Mesenchymal stem cell (in vitro differentiated cells and primary cell): Measurements from ENCODE around the gene PRKG2.

ENCODE experiments used
- DNase-seq: peaks from one replicate; pipeline ENCODE4 v3.0.0-alpha.2; 2013
- H2AFZ ChIP-seq: one replicate; pipeline ENCODE4 v1.6.1; 2013; ENCODE audit warnings: low read depth, mild to moderate bottlenecking, control low read depth, inconsistent platforms, low read length, moderate library complexity
- H2AK5ac ChIP-seq: 2 replicates; pipeline ENCODE4 v1.6.1; 2013; ENCODE audit warnings: low read length, moderate library complexity, mild to moderate bottlenecking, inconsistent platforms; ENCODE audit not compliant: severe bottlenecking
- H2BK120ac ChIP-seq: one replicate; pipeline ENCODE4 v1.6.1; 2013; ENCODE audit warnings: low read depth, mild to moderate bottlenecking, inconsistent platforms, low read length, moderate library complexity
- H2BK12ac ChIP-seq, 2 experiments: one replicate each; pipeline ENCODE4 v1.6.1; 2013; ENCODE audit warnings: inconsistent platforms in 2 of 2, low read length in 2 of 2, mild to moderate bottlenecking in 2 of 2, moderate library complexity in 2 of 2, control low read depth in 1 of 2
- H2BK15ac ChIP-seq: one replicate; pipeline ENCODE4 v1.6.1; 2013; ENCODE audit warnings: mild to moderate bottlenecking, low read depth, inconsistent platforms; ENCODE audit not compliant: poor library complexity, severe bottlenecking
- H2BK5ac ChIP-seq: 2 replicates; pipeline ENCODE4 v1.6.1; 2013; ENCODE audit warnings: low read depth, mild to moderate bottlenecking, low read length, control low read depth, inconsistent platforms; ENCODE audit not compliant: poor library complexity, severe bottlenecking
- H3K14ac ChIP-seq, 2 experiments: one replicate each; pipeline ENCODE4 v1.6.1; 2013; ENCODE audit warnings: inconsistent platforms in 2 of 2, low read length in 2 of 2, control low read depth in 1 of 2, mild to moderate bottlenecking in 1 of 2, moderate library complexity in 1 of 2
- H3K18ac ChIP-seq, 2 experiments: one replicate each; pipeline ENCODE4 v1.6.1; 2013; ENCODE audit warnings: inconsistent platforms in 2 of 2, low read length in 2 of 2, control low read depth in 1 of 2, low read depth in 1 of 2, mild to moderate bottlenecking in 1 of 2
- H3K23ac ChIP-seq, 2 experiments: one replicate each; pipeline ENCODE4 v1.6.1; 2013; ENCODE audit warnings: inconsistent platforms in 2 of 2, low read length in 2 of 2, mild to moderate bottlenecking in 2 of 2, moderate library complexity in 2 of 2, control low read depth in 1 of 2
- H3K27ac ChIP-seq: 2 replicates; pipeline ENCODE4 v1.5.1; 2013; ENCODE audit warnings: mild to moderate bottlenecking, moderate library complexity, low read length, control low read depth, inconsistent platforms; ENCODE audit not compliant: poor library complexity, severe bottlenecking
- H3K27me3 ChIP-seq, 2 experiments: 2 replicates each; pipeline versions ENCODE4 v1.6.1 to v1.7.0; 2013; ENCODE audit warnings: low read length in 2 of 2, mild to moderate bottlenecking in 2 of 2, moderate library complexity in 2 of 2, control low read depth in 1 of 2, inconsistent platforms in 1 of 2; ENCODE audit not compliant: control insufficient read depth in 1 of 2, insufficient read depth in 1 of 2
- H3K36me3 ChIP-seq, 2 experiments: 2 replicates each; pipeline versions ENCODE4 v1.6.1 to v1.7.0; 2013; ENCODE audit warnings: low read length in 2 of 2, control low read depth in 1 of 2, inconsistent platforms in 1 of 2, low read depth in 1 of 2, mild to moderate bottlenecking in 1 of 2; ENCODE audit not compliant: insufficient read depth in 2 of 2, control insufficient read depth in 1 of 2
- H3K4ac ChIP-seq, 2 experiments: one replicate each; pipeline ENCODE4 v1.6.1; 2013; ENCODE audit warnings: inconsistent platforms in 2 of 2, low read length in 2 of 2, mild to moderate bottlenecking in 2 of 2, moderate library complexity in 2 of 2, control low read depth in 1 of 2, low read depth in 1 of 2
- H3K4me1 ChIP-seq: 2 replicates; pipeline ENCODE4 v1.6.1; 2013; ENCODE audit warnings: low read depth, low read length, control low read depth; ENCODE audit not compliant: control insufficient read depth, insufficient read depth
- H3K4me2 ChIP-seq: 2 replicates; pipeline ENCODE4 v1.6.1; 2013; ENCODE audit warnings: low read length, mild to moderate bottlenecking, inconsistent platforms; ENCODE audit not compliant: poor library complexity, severe bottlenecking
- H3K4me3 ChIP-seq, 2 experiments: 2 replicates each; pipeline versions ENCODE4 v1.5.1 to v1.7.0; 2013; ENCODE audit warnings: low read length in 2 of 2, mild to moderate bottlenecking in 2 of 2, control low read depth in 1 of 2, low read depth in 1 of 2; ENCODE audit not compliant: insufficient read depth in 1 of 2
- H3K79me1 ChIP-seq: replicated peaks from 2 replicates; pipeline ENCODE4 v1.6.1; 2013; ENCODE audit warnings: mild to moderate bottlenecking, control low read depth, low read length, inconsistent platforms; ENCODE audit not compliant: poor library complexity, severe bottlenecking
- H3K9ac ChIP-seq: 2 replicates; pipeline ENCODE4 v1.7.0; 2013; ENCODE audit warnings: mild to moderate bottlenecking, low read length, moderate library complexity
- H3K9me3 ChIP-seq: 2 replicates; pipeline ENCODE4 v1.7.0; 2013; ENCODE audit warnings: mild to moderate bottlenecking, low read length; ENCODE audit not compliant: control insufficient read depth
- H4K8ac ChIP-seq: one replicate; pipeline ENCODE4 v1.6.1; 2013; ENCODE audit warnings: inconsistent platforms, mild to moderate bottlenecking, low read length, moderate library complexity
- H4K91ac ChIP-seq: one replicate; pipeline ENCODE4 v1.6.1; 2013; ENCODE audit warnings: mild to moderate bottlenecking, low read length, inconsistent platforms
- WGBS: methylation state at CpG from one replicate; pipeline ENCODE4 v1.1.7; 2013; ENCODE audit warnings: mixed read lengths; 5-methylcytosine and 5-hydroxymethylcytosine counted together

PRKG2 gene

DNA sequence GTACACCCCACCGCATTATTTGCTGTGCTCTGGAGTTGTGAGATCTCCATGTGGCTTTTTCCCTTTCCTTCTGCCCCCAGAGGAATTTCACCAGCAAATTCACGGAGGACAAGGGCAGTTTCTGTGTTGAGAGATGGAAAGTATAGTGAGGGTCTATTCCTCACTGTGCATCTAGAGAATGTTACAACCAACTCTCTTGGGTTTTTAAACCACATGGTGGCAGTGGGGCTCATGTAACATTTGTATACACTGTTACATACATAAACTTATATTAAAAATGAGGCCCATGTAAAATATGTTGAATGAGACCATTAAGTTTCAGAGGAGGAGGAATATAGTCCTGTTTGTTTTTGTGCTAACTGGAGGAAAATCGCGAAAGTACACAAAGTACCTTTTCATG lies 909 bp upstream of the PRKG2 start:
- H4K8ac ChIP-seq, result no peak overlapping the region
- peaks cover 12% of the 10 kb centered on the region for H3K4me1 ChIP-seq
- H3K79me1 ChIP-seq, result no peaks in the 10 kb centered on the region
- H3K9ac ChIP-seq, result peak overlapping the region; percentile 92
- no peak overlapping the region for H3K4ac ChIP-seq
- H2AFZ ChIP-seq, result no peak overlapping the region
- H2BK5ac ChIP-seq, result no peak overlapping the region
- H2BK12ac ChIP-seq, result no peak overlapping the region
- DNase-seq, result no peak
- no peak overlapping the region for H3K4me2 ChIP-seq
- peaks cover 0 to 25% of the 10 kb centered on the region in 2 experiments for H3K27me3 ChIP-seq
- H3K36me3 ChIP-seq, result no peaks in the 10 kb centered on the region
- WGBS, result 83% methylated on average over 1 of the region's 4 CpGs
- no peak overlapping the region for H3K14ac ChIP-seq
- H2BK120ac ChIP-seq, result no peak overlapping the region
- H3K18ac ChIP-seq, result no peak overlapping the region
- no peak overlapping the region for H2BK15ac ChIP-seq
- no peak overlapping the region for H4K91ac ChIP-seq
- H3K23ac ChIP-seq, result no peak overlapping the region
- peak overlapping the region in 1 of 2 experiments; percentile 90 for H3K4me3 ChIP-seq
- no peak overlapping the region for H3K27ac ChIP-seq
- no peaks in the 10 kb centered on the region for H3K9me3 ChIP-seq
- H2AK5ac ChIP-seq, result no peak overlapping the region

DNA sequence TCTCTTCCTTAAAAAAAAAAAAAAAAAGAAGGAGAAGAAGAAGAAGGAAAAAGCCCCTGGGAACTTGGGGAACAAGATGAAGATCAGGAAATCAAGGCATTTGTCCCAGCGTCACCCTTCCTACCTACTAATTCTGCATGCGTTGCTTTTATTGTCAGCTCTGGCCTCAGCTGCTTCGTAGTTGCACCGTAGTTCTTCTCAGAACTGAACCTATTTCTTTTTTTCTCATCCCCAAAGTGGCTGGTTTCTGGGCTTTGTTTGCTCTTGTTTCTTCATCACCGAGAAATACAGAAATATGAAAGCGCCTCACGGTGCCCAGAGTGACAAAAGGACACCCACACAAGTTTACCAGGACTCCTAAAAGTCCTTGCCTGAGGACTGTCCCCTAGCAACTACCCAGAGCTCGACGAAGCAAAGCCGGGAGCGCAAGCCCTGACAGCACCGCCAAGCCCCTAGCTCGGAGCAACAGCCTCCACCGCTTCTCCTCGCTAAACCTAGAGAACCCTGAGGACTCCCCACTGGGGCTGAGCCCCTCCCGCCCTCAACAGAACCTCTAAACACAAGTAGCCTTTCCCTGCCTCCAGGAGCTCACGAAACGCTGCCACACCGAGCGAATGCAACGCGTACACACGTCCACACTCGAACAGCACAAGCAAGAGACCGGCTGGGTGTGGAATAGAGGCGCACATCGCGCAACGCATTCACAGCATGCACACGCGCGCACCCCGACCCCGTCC lies 710 bp downstream of the PRKG2 start:
- WGBS, result 10% methylated on average over 31 of the region's 34 CpGs
- Histone ChIP-seq H3K23ac (no peak overlapping the region), H2BK5ac (no peak overlapping the region)

DNA sequence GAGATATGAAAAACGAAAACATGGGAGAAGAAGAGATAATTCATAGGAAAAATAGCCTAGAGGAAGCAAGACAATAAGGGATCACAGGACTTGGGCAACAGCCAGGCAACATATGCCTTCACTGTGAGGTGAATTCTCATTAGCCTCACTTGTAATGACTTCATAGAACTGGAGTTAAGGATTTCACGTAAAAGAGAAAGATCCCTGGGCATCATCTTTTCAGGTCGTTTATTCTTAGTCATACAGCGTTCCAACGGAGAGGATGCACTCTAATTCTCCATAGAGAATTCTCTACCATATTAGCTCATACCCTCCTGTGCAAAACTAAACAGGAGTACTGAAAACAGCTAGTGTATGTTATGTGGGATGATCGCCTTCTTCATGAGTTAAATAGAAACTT lies 1.4 kb downstream of the PRKG2 start:
- no peak overlapping the region for H3K4ac ChIP-seq
- no peak overlapping the region for H3K23ac ChIP-seq
- H2BK120ac ChIP-seq, result no peak overlapping the region
- H3K9me3 ChIP-seq, result no peaks in the 10 kb centered on the region
- H3K27ac ChIP-seq, result no peak overlapping the region
- H3K18ac ChIP-seq, result no peak overlapping the region
- H3K27me3 ChIP-seq, result peaks cover 0 to 25% of the 10 kb centered on the region in 2 experiments
- H3K9ac ChIP-seq, result peak overlapping the region; percentile 92
- no peak overlapping the region for H4K8ac ChIP-seq
- H2BK12ac ChIP-seq, result no peak overlapping the region
- no peak overlapping the region for H2AFZ ChIP-seq
- no peak overlapping the region for H2BK15ac ChIP-seq
- H3K4me3 ChIP-seq, result peak overlapping the region in 1 of 2 experiments; percentile 90
- DNase-seq, result no peak
- no peaks in the 10 kb centered on the region for H3K79me1 ChIP-seq
- no peak overlapping the region for H2BK5ac ChIP-seq
- peaks cover 12% of the 10 kb centered on the region for H3K4me1 ChIP-seq
- peaks cover 0 to 4% of the 10 kb centered on the region in 2 experiments for H3K36me3 ChIP-seq
- no peak overlapping the region for H3K14ac ChIP-seq
- H3K4me2 ChIP-seq, result no peak overlapping the region
- WGBS, result 59% methylated on average over 2 of the region's 6 CpGs
- H2AK5ac ChIP-seq, result no peak overlapping the region
- H4K91ac ChIP-seq, result no peak overlapping the region

More for the DNA sequence above, 710 bp downstream of the PRKG2 start:
- H4K8ac ChIP-seq, result no peak overlapping the region
- H2AK5ac ChIP-seq, result no peak overlapping the region
- no peak overlapping the region for H2BK15ac ChIP-seq
- peak overlapping the region; percentile 88 for H3K4me2 ChIP-seq
- peak overlapping the region; percentile 32 for H2AFZ ChIP-seq
- H3K4ac ChIP-seq, result no peak overlapping the region
- no peak overlapping the region for H3K14ac ChIP-seq
- H3K9me3 ChIP-seq, result no peaks in the 10 kb centered on the region
- H3K27ac ChIP-seq, result no peak overlapping the region
- peak overlapping the region; percentile 66 to 90 for H3K4me3 ChIP-seq
- no peak overlapping the region for H2BK120ac ChIP-seq
- H3K36me3 ChIP-seq, result peaks cover 0 to 4% of the 10 kb centered on the region in 2 experiments
- H3K4me1 ChIP-seq, result peaks cover 12% of the 10 kb centered on the region
- H3K18ac ChIP-seq, result no peak overlapping the region
- no peak overlapping the region for H2BK12ac ChIP-seq
- peak; percentile 22 for DNase-seq
- H3K79me1 ChIP-seq, result no peaks in the 10 kb centered on the region
- peaks cover 0 to 25% of the 10 kb centered on the region in 2 experiments for H3K27me3 ChIP-seq
- peak overlapping the region; percentile 92 for H3K9ac ChIP-seq
- H4K91ac ChIP-seq, result no peak overlapping the region

DNA sequence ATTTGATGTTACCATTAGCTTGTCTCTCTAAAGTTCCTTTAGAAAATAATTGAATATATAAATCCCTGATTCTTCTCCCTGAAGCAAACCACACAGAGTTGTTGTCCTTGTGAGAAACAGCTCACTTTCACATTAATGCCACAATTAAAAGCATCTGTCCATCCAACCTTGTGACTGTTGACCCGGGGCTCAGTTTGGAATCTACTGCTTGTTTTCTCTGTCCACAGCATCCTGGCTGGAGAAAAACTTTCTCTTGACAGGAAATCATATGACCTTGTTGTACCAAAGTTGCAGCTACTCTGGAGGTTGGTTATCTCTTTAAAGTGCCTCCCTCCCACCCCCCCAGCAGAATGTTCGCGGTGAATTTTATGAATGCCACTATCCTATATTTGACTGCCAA lies 3.1 kb downstream of the PRKG2 start:
- H3K36me3 ChIP-seq, result peaks cover 0 to 4% of the 10 kb centered on the region in 2 experiments
- H2AK5ac ChIP-seq, result no peak overlapping the region
- H3K9ac ChIP-seq, result peak overlapping the region; percentile 92
- no peak overlapping the region for H3K14ac ChIP-seq
- H2AFZ ChIP-seq, result no peak overlapping the region
- no peak overlapping the region for H2BK15ac ChIP-seq
- H3K27me3 ChIP-seq, result peaks cover 0 to 25% of the 10 kb centered on the region in 2 experiments
- no peaks in the 10 kb centered on the region for H3K79me1 ChIP-seq
- H3K4me1 ChIP-seq, result peaks cover 12% of the 10 kb centered on the region
- H2BK12ac ChIP-seq, result no peak overlapping the region
- H4K8ac ChIP-seq, result no peak overlapping the region
- no peak overlapping the region for H2BK5ac ChIP-seq
- no peak overlapping the region for H4K91ac ChIP-seq
- no peak overlapping the region for H3K18ac ChIP-seq
- 91% methylated on average over 1 of the region's 3 CpGs for WGBS
- H3K4ac ChIP-seq, result no peak overlapping the region
- H2BK120ac ChIP-seq, result no peak overlapping the region
- H3K4me2 ChIP-seq, result no peak overlapping the region
- no peak overlapping the region for H3K23ac ChIP-seq
- H3K4me3 ChIP-seq, result peak overlapping the region in 1 of 2 experiments; percentile 90
- no peaks in the 10 kb centered on the region for H3K9me3 ChIP-seq
- DNase-seq, result no peak
- no peak overlapping the region for H3K27ac ChIP-seq
